ENCODE results near the gene FADS2.

DNA sequence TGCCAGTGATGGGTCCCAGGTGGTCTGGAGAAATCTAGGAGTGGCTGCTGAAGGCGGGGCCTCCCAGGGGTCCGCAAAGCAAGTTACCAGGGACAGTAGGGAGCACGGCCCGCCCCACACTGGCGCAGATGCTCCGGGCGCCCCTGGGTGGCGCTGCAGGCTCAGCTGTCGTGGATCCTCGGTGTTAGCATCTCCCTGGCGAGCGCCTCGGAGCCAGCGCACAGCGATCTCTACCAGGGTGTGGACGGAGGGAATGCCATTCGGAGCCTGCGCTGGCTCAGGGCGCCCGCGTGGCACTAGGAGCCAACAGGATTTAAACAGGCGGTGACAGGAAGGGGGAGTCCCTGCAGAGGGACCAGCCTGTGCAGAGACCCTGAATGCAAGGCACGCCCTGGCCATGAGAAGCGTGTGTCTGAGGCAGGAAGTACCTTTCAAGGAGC is 43.1 kb downstream of the FADS2 start:
- TF ChIP-seq, protein P1, sequence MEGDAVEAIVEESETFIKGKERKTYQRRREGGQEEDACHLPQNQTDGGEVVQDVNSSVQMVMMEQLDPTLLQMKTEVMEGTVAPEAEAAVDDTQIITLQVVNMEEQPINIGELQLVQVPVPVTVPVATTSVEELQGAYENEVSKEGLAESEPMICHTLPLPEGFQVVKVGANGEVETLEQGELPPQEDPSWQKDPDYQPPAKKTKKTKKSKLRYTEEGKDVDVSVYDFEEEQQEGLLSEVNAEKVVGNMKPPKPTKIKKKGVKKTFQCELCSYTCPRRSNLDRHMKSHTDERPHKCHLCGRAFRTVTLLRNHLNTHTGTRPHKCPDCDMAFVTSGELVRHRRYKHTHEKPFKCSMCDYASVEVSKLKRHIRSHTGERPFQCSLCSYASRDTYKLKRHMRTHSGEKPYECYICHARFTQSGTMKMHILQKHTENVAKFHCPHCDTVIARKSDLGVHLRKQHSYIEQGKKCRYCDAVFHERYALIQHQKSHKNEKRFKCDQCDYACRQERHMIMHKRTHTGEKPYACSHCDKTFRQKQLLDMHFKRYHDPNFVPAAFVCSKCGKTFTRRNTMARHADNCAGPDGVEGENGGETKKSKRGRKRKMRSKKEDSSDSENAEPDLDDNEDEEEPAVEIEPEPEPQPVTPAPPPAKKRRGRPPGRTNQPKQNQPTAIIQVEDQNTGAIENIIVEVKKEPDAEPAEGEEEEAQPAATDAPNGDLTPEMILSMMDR (IDR thresholded peaks at IDR 0.05 in 2 of 3, conservative IDR thresholded peaks at IDR 0.05 in 1 of 3; ENCODE audit: borderline replicate concordance in 1 of 3, insufficient read depth in 1 of 3, low read depth in 2 of 3, low read length in 2 of 3) = peak; percentile 86 to 96 (median 94)
- TF ChIP-seq, protein P2, sequence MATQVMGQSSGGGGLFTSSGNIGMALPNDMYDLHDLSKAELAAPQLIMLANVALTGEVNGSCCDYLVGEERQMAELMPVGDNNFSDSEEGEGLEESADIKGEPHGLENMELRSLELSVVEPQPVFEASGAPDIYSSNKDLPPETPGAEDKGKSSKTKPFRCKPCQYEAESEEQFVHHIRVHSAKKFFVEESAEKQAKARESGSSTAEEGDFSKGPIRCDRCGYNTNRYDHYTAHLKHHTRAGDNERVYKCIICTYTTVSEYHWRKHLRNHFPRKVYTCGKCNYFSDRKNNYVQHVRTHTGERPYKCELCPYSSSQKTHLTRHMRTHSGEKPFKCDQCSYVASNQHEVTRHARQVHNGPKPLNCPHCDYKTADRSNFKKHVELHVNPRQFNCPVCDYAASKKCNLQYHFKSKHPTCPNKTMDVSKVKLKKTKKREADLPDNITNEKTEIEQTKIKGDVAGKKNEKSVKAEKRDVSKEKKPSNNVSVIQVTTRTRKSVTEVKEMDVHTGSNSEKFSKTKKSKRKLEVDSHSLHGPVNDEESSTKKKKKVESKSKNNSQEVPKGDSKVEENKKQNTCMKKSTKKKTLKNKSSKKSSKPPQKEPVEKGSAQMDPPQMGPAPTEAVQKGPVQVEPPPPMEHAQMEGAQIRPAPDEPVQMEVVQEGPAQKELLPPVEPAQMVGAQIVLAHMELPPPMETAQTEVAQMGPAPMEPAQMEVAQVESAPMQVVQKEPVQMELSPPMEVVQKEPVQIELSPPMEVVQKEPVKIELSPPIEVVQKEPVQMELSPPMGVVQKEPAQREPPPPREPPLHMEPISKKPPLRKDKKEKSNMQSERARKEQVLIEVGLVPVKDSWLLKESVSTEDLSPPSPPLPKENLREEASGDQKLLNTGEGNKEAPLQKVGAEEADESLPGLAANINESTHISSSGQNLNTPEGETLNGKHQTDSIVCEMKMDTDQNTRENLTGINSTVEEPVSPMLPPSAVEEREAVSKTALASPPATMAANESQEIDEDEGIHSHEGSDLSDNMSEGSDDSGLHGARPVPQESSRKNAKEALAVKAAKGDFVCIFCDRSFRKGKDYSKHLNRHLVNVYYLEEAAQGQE (IDR thresholded peaks at IDR 0.05; ENCODE audit: low read depth) = no peak
- TF ChIP-seq ZFX (IDR thresholded peaks at IDR 0.05) = no peak
- TF ChIP-seq EZH2 (IDR thresholded peaks at IDR 0.05) = no peak
- no peak for TF ChIP-seq POLR2A (IDR thresholded peaks at IDR 0.05; ENCODE audit: borderline replicate concordance, extremely low read depth, insufficient read depth, insufficient read length)
- TF ChIP-seq POLR2AphosphoS5 (IDR thresholded peaks at IDR 0.05; ENCODE audit: low read depth, low read length) = no peak
- TF ChIP-seq SRF (IDR thresholded peaks at IDR 0.05; ENCODE audit: low read depth) = no peak
- TF ChIP-seq, protein P3, sequence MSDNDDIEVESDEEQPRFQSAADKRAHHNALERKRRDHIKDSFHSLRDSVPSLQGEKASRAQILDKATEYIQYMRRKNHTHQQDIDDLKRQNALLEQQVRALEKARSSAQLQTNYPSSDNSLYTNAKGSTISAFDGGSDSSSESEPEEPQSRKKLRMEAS (IDR thresholded peaks at IDR 0.05) = no peak
- TF ChIP-seq FOSL1 (IDR thresholded peaks at IDR 0.05; ENCODE audit: low read depth) = no peak
- no peak for TF ChIP-seq YY1 (IDR thresholded peaks at IDR 0.05; ENCODE audit: extremely low read depth, insufficient replicate concordance, low read depth, low read length)
- TF ChIP-seq, protein P4, sequence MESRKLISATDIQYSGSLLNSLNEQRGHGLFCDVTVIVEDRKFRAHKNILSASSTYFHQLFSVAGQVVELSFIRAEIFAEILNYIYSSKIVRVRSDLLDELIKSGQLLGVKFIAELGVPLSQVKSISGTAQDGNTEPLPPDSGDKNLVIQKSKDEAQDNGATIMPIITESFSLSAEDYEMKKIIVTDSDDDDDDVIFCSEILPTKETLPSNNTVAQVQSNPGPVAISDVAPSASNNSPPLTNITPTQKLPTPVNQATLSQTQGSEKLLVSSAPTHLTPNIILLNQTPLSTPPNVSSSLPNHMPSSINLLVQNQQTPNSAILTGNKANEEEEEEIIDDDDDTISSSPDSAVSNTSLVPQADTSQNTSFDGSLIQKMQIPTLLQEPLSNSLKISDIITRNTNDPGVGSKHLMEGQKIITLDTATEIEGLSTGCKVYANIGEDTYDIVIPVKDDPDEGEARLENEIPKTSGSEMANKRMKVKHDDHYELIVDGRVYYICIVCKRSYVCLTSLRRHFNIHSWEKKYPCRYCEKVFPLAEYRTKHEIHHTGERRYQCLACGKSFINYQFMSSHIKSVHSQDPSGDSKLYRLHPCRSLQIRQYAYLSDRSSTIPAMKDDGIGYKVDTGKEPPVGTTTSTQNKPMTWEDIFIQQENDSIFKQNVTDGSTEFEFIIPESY (IDR thresholded peaks at IDR 0.05; ENCODE audit: extremely low read depth, insufficient replicate concordance, low read length) = no peak
- TF ChIP-seq ZNF274 (IDR thresholded peaks at IDR 0.05; ENCODE audit: low read depth, low read length) = no peak

All from HCT116 (cell line).